ENCODE data around the gene NEGR1. TPM values are rescaled to one million over a fixed set of nuclear protein-coding genes. Genes with fewer than 3 reads are reported as not detected.

NEGR1 gene
- total RNA-seq, 4 donors from 2014 or later = 34.5 to 58.8 (median 48.5) TPM

GRCh38 chr1:72003092-72003491 is 279.2 kb downstream of the NEGR1 start:
- Histone ChIP-seq H3K4me1 (peaks cover 0 to 8% (median 0%) of the 10 kb centered on the region in 4 donors), H3K27me3 (no peaks in the 10 kb centered on the region), H3K27ac (replicated peaks in 1 of 4) (no peak overlapping the region), H3K4me3 (no peak overlapping the region), H3K9me3 (no peaks in the 10 kb centered on the region), H3K36me3 (no peaks in the 10 kb centered on the region)
- intact Hi-C loops (cut with DNase I) = no loop called here
- 86% methylated on average over 3 of the region's 3 CpGs for WGBS
- no peak for DNase-seq (ENCODE audit: extremely low spot score)
- TF ChIP-seq POLR2A (IDR thresholded peaks at IDR 0.05; ENCODE audit: low read depth) (no peak), EP300 (IDR thresholded peaks at IDR 0.05) (no peak), POLR2AphosphoS5 (IDR thresholded peaks at IDR 0.05) (no peak), CTCF (IDR thresholded peaks at IDR 0.05) (no peak)

DNA sequence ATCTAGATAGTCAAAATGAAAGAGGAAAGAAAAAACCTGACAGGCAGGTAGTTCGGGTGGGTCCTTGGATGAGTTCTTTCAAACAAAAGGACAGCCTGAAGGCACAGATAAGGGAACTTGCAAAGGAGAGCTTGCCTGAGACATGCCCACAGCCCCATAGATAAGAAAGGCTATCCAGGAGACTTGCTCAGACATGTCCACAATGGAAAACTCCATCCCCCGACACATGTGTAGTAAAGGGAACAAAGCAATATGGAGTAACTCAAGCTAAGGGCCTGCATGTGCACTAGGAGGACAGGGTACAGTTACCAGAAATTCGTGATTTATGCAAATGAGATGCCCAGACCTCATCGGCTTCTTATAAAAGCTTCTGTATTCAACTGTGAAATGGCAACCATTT is 281.5 kb downstream of the NEGR1 start:
- WGBS = 91% methylated on average over 4 of the region's 4 CpGs
- Histone ChIP-seq H3K36me3 (no peaks in the 10 kb centered on the region), H3K27ac (replicated peaks in 1 of 4) (no peak overlapping the region), H3K4me3 (no peak overlapping the region), H3K27me3 (no peaks in the 10 kb centered on the region), H3K9me3 (no peaks in the 10 kb centered on the region), H3K4me1 (no peaks in the 10 kb centered on the region)
- DNase-seq (ENCODE audit: extremely low spot score) = no peak
- intact Hi-C loops (cut with DNase I) = no loop called here
- TF ChIP-seq POLR2A (IDR thresholded peaks at IDR 0.05; ENCODE audit: low read depth) (no peak), EP300 (IDR thresholded peaks at IDR 0.05) (no peak), CTCF (IDR thresholded peaks at IDR 0.05) (no peak)

DNA sequence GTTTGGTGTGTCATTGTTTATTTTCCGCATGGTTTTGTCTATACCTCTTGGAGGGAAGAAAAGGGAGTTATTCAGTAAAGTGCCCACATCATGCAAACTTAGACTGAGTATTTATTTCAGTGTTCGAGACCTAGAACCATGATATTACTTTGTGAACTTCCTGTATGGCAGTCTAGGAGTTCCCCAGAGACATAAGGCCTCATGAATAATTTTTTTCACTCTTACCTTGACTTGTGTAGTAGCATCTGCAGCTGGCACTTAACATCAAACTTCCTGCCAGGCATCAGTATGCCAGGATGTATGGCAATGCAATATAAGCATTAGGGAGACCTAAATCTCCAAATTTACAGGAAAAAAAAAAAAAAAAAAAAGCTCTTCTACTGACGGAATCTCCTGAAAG is 287.7 kb downstream of the NEGR1 start:
- H3K27ac ChIP-seq (replicated peaks in 1 of 4) = no peak overlapping the region
- no peaks in the 10 kb centered on the region for H3K9me3 ChIP-seq
- H3K36me3 ChIP-seq = no peaks in the 10 kb centered on the region
- H3K4me3 ChIP-seq = no peak overlapping the region
- 93% methylated on average over 3 of the region's 3 CpGs for WGBS
- H3K4me1 ChIP-seq = no peaks in the 10 kb centered on the region
- intact Hi-C loops (cut with DNase I) = no loop called here
- no peaks in the 10 kb centered on the region for H3K27me3 ChIP-seq
- TF ChIP-seq EP300 (IDR thresholded peaks at IDR 0.05) (no peak), POLR2AphosphoS5 (IDR thresholded peaks at IDR 0.05) (no peak), CTCF (IDR thresholded peaks at IDR 0.05) (no peak), POLR2A (IDR thresholded peaks at IDR 0.05; ENCODE audit: low read depth) (no peak)
- DNase-seq (ENCODE audit: extremely low spot score) = no peak

- DNase-seq (ENCODE audit: extremely low spot score) = no peak
- H3K36me3 ChIP-seq = no peaks in the 10 kb centered on the region
- no peaks in the 10 kb centered on the region for H3K9me3 ChIP-seq
- 88% methylated on average over 6 of the region's 6 CpGs for WGBS
- TF ChIP-seq CTCF (IDR thresholded peaks at IDR 0.05) (no peak), POLR2A (IDR thresholded peaks at IDR 0.05; ENCODE audit: low read depth) (no peak), EP300 (IDR thresholded peaks at IDR 0.05) (no peak), POLR2AphosphoS5 (IDR thresholded peaks at IDR 0.05) (no peak)
- peaks cover 0 to 10% (median 8%) of the 10 kb centered on the region in 4 donors for H3K4me1 ChIP-seq
- H3K4me3 ChIP-seq = no peak overlapping the region
- no peaks in the 10 kb centered on the region for H3K27me3 ChIP-seq
- intact Hi-C loops (cut with DNase I) = no loop called here
- H3K27ac ChIP-seq (replicated peaks in 1 of 4) = no peak overlapping the region
Observed at GRCh38 chr1:71987181-71987580, 295.2 kb downstream of the NEGR1 start.

GRCh38 chr1:71986160-71986559 is 296.2 kb downstream of the NEGR1 start:
- Histone ChIP-seq H3K9me3 (no peaks in the 10 kb centered on the region), H3K4me1 (peaks cover 0 to 10% (median 8%) of the 10 kb centered on the region in 4 donors), H3K4me3 (no peak overlapping the region), H3K36me3 (no peaks in the 10 kb centered on the region), H3K27me3 (no peaks in the 10 kb centered on the region), H3K27ac (replicated peaks in 1 of 4) (no peak overlapping the region)
- intact Hi-C loops (cut with DNase I) = no loop called here
- 27% methylated on average over 3 of the region's 3 CpGs for WGBS
- TF ChIP-seq POLR2A (IDR thresholded peaks at IDR 0.05; ENCODE audit: low read depth) (no peak), CTCF (IDR thresholded peaks at IDR 0.05) (no peak), POLR2AphosphoS5 (IDR thresholded peaks at IDR 0.05) (no peak), EP300 (IDR thresholded peaks at IDR 0.05) (no peak)
- DNase-seq (ENCODE audit: extremely low spot score) = no peak
